DMS114 treated with DMSO at 0.1 percent for 48 hours (cell line): ENCODE data around the gene SP3.
"Not testable (repeated sequence)": the region's sequence is repeated elsewhere in the genome, so short reads cannot be mapped to it uniquely, and the experiment has no call there.

Experiments
- DNase-seq: peaks from one replicate; lab custom pipeline; 2025; ENCODE audit not compliant: unreplicated experiment; lab: John Stamatoyannopoulos, UW

The SP3 gene

DNA sequence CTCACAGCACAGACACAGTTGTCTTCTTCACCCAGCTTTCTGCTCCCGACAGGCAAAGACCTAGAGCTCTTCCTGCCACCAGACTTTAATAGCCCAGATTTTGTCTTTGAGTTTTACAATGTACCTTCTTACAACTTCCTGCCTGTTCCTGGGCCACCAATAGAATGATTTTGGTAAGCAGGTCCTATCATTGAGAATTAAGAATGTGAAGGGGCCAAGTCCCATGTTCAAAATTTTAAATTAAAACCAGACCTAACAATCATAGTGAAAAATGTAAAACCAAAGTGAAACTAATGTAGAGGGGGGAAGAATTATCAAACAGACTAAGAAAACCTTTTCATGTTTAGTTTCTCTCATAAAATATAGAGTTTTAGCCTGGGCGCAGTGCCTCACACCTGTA, 72.8 kb downstream of the SP3 start:
- no peak for DNase-seq

DNA sequence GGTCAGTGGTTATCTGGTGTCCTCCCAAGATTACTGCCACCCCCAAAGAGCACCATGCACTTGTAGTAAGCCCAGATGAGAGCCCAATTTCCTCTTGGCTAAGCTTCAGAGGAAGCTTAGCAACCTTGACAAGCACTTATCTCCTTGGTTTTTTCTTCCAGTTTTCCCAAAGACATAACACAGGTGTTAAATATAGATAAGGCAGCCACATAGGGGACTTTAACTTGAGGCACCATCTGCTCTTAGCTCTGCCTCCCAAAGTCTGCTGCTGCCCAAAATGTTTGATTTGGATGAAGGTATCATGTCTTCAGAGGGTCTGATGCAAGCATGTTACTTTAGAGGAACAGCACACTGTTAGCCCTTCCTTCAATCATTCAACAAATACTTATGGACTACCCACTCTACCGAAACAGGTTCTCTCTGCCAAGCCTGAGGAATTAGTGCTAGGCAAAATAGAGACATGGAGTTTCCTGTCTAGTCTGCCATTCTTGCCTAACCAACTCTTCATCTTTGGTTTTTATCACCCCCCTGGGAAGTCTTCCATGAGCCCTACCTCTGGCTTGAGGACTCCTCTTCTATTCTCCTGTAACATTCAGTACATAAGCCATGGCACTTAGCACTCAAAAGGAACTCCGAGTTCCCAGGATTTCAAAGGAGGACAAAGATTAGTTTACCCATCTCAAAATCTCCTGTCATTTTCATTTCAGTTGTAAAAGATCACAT, 73.7 kb downstream of the SP3 start:
- DNase-seq: no peak

DNA sequence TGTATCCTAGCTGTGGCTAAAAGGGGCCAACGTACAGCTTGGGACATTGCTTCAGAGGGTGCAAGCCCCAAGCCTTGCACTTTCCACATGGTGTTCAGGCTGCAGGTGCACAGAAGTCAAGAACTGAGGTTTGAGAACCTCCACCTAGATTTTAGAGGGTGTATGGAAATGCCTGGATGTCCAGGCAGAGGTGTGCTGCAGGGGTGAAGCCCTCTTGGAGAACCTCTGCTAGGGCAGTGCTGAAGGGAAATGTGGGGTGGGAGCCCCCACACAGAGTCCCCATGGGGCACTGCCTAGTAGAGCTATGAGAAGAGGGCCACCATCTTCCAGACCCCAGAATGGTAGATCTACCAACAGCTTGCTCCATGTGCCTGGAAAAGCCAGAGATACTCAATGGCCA, 75.7 kb downstream of the SP3 start:
- not testable (repeated sequence) for DNase-seq

DNA sequence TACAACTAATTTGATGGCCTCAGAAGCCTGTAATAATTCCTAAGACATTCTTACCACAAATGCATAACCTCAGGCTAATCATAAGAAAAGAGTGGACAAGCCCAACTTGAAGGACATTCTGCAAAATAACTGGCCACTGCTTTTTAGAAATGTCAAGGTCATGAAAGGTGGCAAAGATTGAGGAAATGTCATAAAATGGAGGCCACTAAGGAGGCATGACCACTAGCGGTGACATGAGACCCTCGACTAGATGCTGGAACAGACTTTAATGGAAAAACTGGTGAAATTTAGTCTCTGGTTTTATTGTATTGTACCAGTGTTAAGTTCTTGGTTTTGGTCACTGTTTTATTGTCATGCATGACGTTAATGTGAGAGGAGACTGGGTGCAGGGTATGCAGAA, 78.6 kb downstream of the SP3 start:
- no peak for DNase-seq

DNA sequence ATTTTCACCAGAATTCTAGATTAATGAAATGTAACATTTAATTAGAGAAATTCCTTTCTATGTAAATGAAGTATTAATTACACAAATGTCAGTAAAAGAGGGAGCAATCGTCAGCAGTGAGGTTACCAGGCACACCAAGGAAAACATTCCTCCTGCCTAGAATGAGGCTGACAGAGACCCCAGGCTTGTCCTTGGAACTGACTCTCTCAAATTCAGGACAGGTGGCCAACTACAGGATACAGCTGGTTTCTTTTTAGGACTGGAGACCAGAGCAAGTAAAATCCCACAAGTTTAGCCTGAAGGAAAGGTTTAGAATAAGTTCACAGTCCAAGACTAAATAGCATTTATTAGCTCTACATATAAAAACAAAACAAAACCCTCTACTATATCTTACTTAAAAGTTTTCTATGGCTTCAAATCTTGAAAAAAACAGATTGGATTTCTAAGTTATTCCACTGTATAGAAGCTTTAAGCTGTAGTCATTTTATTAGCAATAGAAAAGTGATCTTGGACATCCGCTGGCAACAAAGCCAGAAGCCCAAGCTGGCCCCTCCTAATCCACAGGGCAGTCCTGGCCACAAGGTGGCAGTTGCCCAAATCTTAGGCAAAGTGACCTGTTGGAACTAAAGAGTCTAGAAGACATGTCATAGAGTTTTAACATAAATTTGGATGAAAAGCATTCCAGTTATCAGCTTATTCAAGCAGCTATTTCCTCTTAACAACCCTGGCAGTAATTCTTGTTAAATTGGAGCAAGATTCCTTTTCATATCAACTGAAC, 81.0 kb downstream of the SP3 start:
- DNase-seq: no peak

DNA sequence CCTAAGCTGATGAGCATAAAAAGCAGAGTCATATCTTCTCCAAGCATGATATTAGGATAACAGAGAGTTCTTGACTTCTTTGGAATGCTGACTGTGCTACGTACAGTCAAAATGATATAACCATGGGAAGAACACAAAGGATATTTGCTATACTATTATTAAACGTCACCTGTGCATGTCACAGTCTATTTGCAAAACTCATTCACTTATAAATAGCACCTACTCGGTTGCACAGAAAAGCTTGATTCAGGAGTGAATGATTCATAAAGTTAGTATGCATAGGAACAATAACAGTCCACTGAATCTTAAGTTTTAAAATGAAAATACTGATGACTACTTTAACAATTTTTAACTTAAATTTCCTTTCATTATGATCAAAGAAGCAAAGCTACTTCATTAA, 83.3 kb downstream of the SP3 start:
- no peak for DNase-seq

DNA sequence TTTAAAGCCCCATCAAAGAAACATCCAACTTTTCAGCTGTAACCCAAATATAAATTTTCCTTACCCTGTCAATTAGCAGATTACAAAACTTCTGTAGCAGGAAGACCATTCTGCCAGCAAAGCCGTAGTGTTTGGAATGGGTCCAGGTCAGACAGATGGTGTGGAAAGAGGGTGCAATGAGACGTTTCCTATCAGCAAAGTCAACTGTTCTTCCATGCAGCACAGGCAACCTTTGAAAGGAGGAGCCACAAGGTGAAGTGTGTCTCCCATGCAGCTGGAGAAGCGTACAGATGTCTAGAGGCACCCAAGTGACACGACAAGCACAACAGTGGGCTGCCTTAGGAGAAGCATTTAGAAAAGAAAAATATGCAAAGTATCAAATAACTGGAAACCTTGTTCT, 83.7 kb downstream of the SP3 start:
- DNase-seq: no peak

DNA sequence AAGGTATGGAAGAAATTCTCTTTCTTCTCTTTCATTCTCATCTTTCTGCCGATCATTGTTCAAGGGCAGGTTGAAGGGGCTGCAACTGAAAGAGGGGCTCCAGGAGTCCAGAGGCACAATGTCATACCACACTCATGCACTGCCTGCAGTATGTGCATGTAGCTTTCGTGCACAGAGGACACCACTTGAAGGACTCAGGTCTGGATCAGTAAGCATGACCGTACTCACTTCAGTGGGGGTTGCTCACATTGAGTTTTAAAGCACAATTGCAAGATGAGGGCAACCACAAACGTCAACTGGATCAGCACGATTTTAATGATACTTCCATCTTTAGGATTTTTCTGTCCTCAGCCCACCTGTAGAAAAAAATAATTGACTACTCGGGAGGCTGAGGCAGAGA, 84.6 kb downstream of the SP3 start:
- DNase-seq: no peak

DNA sequence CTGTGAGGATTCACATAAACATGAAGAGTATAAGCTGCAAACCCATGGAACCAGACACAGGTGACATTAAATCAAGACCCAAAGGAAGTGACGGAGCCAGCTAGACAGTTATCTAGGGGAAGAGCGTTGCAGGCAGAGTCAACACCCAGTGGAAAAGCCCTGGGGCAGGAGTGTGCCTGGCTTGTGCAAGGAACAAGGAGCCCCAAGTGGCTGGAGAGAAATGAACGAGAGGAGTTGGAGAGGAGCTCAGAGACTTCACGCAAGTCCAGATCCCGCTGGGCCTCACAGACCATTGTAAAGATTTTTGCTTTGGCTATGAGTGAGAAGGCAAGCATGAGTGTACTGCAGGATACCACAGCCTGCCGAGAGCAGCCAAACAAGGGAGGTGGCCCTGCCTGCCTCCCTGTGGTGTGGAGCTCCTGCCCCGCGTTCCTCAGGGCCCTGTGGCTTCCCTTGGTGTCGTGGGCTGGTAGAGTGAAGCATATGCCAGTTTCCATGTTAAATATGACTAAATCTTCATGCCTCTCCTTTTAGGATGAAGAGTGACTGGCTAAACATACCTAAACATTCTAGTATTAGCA, 88.2 kb downstream of the SP3 start:
- DNase-seq: no peak

DNA sequence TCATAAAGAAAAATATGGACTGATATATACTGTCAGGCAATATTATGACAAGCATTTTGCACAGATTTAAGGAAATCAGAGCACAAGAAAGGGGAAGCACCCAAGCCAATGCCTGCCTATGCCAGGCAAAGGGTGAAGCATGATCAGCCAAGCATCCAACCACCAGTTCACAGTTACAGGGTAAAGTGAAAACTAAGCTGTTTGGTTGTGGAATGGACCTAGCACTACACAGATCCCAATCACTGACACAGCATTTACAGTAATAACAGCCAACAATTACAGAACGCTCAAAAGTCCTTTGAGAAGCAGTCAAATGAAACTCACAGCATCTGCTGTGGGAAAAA, 90.3 kb downstream of the SP3 start:
- no peak for DNase-seq

DNA sequence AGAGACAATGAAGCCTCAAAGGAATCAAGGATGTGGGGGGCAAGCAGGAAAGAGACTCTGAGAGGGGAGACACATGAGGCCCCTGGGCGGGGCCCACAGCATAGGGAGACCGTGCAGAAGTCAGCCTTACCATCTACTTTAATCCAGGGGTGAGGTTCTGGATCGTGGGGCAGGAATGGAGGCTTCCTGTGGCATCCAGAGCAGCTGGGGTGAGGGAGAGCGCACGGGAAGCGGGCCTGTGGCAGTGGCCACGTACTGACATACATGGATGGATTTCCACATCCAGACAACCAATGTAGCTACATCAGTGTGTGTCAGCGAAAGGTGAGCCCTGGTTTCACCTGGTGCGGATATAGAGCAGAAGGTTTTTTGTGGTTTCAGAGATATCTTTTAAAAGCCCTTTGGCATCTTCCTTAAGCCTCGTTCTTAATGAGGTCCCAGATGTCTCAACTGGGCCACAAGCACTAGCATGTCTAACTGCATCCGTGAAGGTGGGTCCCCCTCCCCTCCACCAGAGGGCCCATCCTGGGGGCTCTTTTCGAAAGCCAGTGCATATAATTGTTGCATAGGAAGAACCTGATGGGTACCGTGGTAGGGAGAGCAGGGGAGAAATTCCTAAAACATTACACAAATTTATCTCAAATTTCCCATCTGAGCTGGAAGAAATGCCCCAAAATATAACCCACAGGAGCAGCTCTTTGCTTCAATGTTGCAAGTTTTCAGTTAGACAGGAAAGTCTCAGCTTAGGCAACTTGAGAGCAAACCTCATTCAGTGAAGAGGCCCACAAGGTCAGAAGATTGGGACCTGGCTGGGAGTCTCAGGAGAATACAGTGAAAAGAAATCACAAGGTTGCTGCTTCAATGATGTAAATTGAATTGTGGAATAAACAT, 90.9 kb downstream of the SP3 start:
- DNase-seq: no peak

DNA sequence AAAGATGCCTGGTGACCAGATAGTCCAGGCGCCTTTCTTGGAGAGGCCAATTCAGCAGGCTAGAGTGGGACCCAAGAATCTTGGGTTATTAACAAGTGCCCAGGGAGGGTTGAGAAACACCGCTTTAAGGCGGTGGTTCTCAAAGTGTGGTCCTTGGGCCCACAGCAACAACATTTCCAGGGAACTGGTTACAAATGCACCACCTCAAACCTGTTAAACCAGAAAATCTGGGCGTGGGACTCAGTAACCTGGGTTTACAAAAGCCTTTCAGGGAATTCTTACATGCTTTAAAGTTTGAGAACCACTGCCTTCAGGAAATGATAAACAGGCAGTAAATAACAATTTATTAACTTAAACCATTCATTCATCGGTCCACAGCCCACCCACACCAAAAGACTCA, 92.5 kb downstream of the SP3 start:
- no peak for DNase-seq

DNA sequence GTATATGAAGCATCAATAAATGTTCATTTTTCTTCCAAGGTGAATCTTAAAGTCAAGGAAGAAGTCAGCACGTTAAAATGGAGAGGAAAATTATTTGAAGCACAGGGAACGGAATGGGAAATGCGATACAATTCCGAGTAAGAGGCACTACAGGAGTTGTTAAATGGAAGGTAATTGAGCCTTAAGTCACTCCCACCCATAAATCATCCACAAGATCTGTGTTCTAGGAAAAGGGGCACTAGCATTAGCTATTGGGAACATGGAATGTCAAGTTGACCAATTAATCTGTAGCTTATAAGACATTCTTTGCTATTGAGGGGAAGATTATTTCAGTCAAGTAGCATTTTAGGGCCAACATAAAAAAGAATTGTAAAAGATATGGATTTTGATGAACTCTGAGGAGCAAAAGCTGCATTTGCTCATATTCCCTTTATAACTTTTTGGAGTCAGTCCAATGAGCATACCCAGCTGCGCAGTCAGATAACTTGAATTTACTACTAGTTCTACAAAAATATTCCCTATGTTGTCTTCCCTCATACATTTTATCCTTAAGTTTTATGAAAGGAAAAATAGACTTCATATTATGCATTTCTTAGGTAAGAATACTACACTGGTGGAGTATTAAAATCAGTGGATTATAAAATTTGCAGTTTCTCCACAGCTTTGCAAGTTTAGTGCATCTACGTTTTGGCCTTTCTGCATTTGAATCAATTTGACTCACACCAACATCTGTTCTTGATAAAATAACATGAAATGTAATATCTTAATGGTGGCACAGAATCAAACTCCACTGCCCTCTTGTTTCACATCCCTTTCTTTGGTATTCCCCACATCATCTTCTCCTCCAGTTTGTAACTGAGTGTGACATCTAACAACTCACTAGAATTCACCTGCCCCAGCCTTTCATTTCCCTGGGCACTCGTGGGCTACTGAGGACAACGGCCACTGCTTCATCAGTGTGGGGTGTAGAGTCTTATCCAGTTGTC, 95.6 kb downstream of the SP3 start:
- DNase-seq: no peak

DNA sequence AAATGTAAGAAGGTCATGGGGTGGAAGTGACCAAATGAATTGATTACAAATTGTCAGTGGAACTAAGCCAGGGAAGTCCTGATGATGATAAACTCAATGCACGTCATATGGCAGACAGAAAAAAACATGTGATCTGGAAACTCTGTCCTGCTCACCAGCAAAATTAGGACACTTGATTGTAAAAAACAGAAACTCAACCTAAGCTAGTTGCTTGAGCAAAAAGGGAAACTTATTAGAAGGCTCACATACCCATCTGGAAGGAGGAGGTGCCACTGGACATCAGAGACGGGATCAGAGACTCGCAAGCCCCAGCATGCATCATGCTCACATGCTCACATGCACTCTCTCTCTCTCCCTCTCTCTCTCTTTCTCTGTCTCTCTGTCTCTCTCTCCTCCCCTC, 96.8 kb downstream of the SP3 start:
- DNase-seq: no peak

DNA sequence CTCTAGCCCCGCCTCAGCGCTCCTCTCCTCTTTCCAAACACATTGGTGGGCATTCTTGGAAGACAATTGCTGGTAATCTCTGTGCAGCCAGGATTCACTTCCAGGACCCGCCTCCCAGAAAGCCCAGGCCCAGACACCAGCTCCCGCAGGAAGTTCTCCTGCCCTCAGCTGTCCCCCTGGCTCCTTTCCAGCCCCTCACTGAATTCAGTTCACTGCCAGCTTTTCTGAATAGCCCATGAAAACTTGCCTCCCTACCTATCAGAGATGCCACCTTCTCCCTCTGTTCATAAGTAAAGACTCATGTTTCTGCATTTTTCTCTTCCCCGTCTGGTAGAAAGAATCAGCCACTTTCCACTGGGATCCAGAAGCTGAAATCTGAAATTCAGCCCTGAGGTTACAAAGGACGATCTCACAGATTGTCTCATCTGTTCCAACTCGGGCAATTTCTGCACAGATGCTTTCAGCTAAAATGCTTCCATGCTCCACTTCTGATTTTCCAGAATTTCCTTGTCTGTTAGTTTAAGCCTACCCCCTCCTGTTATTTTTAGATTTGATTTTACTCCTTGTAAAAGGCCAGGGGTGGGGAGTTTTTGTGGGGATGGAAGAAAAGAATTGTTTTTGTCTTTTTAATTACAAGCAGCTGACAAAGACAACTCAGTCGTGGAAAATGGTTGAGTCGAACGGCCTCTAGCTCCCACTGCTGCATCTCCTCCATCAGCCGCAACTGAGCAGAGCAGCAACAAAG, 98.1 kb downstream of the SP3 start:
- no peak for DNase-seq

DNA sequence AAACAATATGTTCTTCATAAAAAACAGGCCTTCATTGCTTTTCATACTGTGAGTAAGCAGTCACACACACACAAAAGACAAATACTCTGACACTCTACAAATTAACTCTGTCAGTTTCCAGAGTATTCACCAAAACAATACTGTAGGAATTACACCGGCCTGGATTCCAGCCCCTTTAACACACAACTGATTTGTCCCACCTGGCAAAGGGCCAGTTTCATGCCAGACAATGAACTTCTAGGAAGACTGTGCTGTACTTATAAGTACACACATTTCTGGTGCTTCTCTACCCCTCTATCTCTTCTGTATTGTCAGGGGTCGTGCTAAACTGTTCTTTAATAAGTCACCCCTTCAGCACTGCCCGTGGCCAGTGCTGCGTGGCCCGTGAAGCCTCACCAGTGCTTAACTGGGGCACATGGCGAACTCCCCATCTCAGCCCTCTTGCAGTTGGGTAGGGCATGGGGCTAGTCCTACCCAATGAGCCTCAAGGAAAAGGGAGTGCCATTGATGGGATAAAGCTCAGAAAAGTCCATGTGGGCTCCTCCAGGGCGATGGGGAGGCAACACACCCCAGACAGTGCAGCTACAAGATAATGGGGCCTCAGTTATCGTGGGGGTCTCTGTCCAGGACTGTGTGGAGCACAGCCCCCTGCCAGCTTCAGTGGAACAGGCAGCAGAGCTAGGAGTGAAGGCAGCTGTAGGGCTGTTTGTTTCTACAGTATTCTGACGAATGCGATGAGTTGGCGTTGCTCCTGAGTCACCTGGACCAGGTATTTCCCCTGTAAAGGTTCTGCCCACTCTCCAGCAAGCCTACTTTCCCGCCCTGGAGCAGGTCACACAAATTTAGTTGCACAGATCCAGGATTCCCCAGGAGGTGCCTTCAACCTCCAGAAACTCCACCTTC, 99.0 kb downstream of the SP3 start:
- no peak for DNase-seq

DNA sequence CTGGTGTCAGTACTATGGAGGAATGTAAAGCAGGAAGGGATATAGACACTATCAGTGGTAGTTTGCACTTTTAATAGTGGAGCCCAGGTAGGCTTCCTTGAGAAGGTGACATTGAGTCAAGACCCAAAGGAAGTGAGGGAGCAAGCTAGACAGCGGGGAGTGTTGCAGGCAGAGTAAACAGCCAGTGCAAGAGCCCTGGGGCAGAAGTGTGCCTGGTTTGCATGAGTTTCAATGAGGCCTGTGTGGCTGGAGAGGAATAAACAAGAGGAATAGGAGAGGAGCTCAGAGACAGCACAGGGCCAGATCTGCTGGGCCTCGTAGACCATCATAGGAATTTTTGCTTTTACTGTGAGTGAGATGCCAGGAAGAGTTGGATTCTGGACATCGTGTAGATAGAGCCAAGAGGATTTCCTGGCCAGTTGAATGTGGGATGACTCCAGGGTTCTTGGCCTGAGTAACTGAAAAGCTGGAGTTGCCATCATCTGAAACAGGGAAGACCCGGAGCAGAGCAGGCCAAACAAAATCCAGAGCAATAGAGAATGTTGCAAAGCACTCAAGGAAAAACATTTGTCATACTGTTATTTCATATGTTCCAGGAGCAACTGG, 102.5 kb downstream of the SP3 start:
- no peak for DNase-seq

DNA sequence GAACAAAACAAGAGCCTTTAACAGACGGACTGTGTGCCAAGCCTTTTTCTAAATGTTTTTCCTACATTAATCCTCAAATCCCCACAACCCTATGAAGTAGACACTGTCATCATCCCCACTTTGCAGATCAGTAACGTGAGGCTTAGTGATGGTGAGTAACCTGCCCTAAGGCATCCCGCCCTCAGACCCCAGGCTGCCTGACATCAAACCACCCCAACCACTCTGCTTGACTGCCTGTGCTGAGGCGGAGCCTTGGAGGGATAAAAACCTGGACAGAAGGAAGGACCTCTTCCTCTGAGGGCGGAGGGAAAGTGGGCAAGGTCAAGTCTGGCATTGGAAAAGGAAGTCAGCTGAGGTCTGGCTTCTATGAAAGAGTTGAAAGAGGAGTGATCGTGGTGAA, 104.6 kb downstream of the SP3 start:
- no peak for DNase-seq
